HG03354 (cell line): ENCODE data around the gene IPCEF1.
"Not testable (repeated sequence)": the region's sequence is repeated elsewhere in the genome, so short reads cannot be mapped to it uniquely, and the experiment has no call there.

ENCODE experiments used
- ATAC-seq: cut with Tn5 transposase; IDR thresholded peaks from one replicate; pipeline ENCODE4 v1.9.1; 2021; ENCODE audit warnings: mild to moderate bottlenecking; ENCODE audit not compliant: unreplicated experiment, poor library complexity, severe bottlenecking

IPCEF1 gene

DNA sequence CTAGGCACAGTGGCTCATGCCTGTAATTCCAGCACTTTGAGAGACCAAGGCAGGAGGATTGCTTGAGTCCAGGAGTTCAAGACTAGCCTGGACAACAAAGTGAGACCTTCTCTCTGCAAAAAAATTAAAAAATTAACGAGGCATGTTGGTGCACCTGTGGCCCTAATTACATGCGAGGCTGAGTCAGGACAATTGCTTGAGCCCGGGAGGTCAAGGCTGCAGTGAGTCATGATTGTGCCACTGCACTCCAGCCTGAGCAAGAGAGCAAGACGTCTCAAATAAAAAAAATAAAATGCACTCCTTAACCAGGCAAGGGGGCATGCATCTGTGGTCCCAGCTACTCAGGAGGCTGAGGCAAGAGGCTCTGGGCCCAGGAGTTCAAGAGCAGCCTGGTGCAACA is 53.0 kb downstream of the IPCEF1 start:
- ATAC-seq, result not testable (repeated sequence)

DNA sequence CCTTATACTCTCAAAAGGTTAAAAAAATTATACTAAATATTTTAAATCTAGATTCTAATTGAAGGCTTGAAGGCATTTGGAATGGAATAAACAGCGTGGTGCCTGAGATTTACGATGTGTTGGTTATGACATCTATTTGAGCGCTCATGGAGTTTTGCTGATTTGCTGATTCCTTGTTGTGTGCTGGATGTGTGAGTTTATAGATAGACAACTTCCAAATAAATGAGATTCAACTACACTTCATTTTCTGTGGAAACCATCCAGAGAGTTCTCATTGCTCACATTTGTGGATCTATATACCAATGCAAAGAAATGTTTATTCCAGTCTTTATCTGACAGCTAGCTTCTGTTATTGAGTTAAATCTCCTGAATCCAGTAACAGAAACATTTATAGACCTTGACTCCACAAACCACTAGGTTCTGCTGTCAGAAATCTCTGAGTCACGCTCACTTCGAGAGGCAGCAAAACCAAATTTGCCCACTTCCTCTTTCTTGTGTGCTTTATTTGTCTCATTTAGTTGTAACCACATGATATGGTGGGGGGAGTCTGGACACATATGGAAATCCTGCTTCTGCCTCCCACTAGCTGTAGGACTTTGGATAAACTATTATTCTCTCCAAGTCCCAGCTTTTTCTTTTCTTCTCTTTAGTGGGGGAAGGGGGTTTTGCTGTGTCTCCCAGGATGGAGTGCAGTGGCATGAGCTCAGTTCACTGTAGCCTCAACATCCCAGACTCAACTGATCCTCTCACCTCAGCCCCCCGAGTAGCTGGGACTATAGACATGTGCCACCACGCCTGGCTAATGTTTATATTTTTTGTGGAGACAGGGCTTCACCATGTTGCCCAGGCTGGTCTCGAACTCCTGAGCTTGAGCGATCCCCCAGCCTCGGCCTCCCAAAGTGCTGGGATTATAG is 54.5 kb downstream of the IPCEF1 start:
- peak; percentile 89 for ATAC-seq

DNA sequence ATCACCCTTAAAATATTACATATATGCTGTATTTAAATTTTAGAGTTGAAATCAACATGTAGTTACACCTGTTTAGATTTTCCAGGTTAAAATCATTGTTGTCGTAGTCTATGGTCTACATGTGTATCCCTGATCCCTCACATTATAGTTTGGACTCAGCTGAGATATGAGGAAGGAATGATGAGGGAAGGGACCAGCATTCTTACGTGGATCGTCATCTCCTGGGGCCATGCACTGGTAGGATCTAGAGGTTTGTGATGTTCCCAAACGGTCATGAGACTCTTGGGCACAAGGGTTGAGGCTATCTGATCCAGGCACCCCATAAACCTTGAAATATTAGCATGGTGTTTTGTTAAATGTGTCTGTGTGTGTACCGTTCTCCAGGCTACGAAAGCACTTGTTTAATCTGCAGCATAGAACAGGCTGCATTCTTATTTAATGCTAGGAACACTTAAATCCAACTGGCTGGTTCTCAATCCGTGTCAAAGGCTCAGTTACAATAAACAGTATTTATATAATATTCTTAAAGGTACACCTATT is 55.4 kb downstream of the IPCEF1 start:
- no peak for ATAC-seq

DNA sequence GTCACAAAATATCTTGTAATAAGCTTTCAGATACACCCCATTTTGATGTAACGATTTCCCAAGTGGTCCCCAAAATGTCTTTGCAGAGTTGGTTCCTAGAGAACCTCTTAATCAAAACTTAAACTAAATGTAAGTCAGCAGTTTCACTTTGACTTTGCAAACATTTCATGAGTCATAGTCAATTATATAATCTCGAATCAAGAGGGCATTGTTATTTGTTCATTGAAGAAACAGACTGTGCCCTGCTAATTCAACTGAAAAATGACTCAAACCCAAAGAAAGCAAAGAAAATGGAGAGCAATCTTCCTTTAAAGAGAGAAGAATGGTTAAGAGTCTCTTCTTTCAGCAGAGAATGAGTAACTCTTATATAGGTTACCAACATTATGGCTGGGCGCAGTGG is 58.3 kb downstream of the IPCEF1 start:
- peak; percentile 46 for ATAC-seq

DNA sequence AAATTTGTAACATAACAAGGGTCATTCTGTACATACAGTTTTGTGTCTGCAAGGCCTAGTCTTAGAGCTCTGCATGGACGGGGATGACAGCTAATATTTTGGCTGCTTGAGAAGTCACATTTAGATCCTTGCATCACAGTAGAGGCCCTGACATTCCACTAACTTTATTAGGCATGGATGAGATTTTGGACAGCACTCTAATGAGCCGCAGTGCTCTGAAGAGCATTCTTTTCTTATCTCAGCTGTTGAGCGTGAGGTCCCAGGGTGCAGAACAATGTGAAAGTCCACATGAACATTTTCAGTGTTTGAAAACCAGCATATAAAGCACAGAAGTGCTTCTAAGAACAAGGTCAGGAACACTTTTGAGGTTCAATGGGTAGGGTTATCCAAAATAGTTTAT is 58.9 kb downstream of the IPCEF1 start:
- ATAC-seq, result no peak

DNA sequence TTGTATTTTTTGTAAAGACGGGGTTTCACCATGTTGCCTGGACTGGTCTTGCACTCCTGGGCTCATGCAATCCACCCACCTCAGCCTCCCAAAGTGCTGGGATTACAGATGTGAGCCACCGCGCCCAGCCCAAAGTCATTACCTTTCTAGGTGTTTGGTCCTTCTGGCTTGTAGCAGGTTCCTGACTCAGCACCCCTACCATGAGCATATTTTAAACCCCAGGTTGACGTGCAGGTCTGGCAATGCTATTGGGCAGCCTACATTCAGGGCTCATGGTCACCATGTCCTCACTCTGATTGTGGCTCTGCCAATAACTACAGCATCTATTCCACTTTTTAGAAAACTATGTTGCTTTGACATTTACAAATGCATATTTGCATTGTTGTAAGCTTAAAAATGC is 59.4 kb downstream of the IPCEF1 start:
- no peak for ATAC-seq

DNA sequence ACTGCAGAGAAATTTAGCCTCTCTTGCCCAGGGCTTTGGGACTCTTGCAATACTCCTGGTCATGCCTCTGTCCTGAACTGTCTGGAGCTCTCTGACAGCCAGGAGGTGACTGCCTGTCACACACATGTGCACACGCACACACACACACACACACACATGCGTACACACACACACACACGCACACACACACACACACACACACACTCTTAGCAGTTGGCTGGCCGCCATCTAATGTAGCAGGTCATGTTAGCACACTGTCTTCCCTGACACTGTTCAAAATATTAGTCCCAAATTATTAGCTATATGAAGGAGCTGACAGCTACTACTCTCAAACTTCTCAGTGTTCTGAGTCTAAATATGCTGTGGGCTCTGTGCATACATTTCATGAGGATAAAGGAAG is 60.9 kb downstream of the IPCEF1 start:
- ATAC-seq, result no peak

DNA sequence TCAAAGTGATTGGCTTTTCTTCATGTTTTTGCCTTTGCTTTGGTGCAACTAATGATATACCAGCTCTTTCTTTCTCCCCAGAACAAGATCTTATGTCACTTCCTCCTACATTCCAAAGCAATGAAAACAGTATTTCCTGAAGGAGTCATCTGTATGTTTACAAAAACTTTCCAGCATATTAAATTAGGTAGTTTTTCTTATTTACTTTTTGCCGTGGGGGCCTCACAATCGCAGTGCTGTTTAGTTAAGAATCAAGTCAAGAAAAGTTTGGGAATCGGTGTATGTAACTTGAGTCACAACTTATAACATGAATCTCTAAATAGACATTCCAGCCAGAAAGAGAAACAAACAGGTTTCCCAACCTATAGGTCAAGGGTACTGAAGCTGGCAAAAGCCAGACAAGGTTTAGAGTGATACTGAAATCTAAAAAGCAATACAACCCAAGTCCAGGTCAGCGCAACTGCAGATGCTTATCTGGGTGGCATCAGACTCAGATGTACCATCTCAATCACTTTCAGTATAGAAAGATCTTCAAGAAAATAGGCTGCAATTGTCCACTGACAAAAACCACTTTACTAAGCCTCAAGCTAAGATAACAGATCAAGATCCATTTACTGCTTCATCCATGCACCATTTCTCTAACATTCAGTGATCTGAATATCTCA is 63.6 kb downstream of the IPCEF1 start:
- ATAC-seq, result no peak

DNA sequence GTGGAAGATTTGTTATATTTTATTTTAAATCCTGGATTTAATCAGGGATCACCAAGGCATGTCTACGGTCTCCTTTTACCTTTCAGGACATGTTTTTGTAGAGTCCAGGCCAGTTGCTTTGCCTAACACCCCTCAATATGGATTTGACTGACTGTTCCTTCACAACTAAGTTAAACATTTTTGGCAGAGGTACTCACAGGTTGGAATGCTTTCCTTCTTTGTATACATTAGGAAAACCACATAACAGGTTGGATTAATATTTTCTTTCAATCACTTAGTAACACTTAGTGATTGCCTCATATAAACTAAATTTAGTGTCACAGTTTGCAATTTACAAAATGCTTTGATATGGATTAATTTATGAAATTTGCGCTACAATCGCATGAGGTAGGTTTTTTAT is 64.5 kb downstream of the IPCEF1 start:
- ATAC-seq, result no peak

DNA sequence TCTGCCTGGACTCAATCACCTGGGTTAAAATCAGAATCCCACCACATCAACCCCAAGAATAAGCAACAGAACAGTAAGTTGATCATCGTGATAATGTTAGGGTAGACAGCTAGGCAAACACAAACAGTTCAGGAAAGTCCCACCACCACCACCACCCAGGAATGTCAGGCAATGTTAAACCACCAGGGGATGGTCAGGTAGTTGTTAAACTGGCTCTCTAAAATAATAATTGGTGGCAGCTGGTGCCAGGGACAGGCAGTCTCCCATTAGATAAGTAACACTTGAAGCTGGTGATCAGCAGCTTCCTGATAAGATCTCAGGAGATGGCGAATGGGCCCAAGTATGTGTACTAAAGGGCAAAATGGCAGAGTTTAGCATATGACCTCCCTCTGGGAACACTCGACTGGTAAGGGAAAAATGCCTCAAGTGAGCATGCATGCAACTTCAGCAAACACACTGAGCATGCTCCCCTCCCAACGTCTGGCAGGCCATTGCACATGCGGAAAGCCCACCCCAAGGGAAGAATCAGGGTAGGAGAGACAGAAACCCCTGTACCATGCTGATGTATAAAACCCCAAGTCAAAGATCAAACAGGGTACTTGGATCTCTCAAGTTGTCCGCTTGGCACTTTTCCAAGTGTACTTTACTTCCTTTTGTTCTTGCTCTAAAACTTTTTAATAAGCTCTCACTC is 66.6 kb downstream of the IPCEF1 start:
- no peak for ATAC-seq

DNA sequence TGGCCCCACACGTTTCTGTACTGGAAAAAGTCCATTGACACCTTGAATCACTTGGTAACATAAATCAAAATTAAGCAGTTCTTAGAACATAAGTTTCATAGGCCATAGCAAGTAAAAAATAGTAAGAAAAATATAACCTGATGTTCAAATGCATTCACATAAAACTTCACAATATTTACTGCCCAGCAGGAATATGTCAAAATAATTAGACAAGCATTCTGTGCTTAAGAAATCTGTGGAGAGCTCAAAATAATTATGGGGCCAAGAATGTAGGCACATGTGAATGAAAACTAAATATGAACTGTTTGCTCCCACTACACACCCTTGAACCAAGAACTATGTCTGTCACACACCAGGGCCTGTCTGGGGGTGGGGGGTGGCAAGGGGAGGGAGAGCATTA is 70.8 kb downstream of the IPCEF1 start:
- no peak for ATAC-seq

DNA sequence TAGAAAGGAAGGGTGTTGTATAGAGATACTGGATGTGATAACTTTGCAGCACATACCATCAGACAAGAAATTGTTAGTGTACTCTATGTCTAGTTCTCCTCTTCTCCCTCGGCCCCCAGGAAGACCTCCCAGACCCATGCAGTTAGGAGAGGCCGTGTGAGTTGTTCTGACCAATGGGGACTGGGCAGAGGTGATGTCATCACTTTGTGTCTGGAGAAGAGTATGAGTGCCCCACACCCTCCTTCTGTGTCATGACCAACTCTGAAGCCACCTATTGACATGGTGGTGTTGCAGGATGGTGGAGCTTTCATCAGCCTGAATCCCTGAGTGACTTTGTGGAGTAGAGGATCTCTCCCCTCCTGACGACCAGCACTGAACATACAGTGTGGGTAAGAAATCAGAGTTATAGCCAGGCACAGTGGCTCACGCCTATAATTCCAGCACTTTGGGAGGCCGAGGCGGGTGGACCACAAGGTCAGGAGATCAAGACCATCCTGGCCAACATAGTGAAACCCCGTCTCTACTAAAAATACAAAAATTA is 72.2 kb downstream of the IPCEF1 start:
- ATAC-seq, result no peak

DNA sequence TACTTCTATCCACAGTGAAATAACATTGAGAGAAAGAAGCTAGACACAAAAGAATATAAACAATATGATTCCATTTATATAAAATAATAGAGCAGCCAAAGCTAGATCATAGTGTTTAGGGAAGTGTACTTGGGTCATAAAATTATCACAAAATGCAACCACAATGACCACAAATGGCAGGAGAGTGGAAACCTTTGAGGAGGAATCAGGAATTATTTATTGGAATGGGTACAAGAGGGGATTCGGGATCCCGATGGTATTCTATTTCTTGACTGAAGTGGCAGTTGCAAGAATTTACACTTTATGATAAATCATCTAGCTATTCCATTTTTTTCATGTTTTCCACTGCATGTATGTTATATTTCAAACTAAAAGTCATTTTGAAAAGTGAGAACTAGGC is 76.1 kb downstream of the IPCEF1 start:
- no peak for ATAC-seq

DNA sequence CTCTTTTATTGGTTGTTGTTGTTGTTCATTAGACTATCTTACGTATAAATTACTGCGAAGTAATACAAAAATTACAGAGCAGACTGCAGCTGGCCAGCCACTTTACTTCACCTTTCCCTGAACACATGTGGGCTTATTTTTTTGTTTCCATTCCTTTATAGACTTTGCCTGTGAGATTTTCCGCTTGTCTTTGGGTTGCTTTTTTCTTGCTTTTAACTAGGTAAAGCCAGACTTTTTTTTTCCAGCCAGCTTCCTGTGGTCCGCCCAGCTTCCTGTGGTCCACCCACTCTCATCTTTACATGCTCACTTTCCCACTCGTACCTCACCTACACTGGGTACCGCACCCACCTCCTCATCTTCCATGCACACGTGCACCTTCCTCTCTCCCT is 79.0 kb downstream of the IPCEF1 start:
- ATAC-seq, result peak; percentile 19

DNA sequence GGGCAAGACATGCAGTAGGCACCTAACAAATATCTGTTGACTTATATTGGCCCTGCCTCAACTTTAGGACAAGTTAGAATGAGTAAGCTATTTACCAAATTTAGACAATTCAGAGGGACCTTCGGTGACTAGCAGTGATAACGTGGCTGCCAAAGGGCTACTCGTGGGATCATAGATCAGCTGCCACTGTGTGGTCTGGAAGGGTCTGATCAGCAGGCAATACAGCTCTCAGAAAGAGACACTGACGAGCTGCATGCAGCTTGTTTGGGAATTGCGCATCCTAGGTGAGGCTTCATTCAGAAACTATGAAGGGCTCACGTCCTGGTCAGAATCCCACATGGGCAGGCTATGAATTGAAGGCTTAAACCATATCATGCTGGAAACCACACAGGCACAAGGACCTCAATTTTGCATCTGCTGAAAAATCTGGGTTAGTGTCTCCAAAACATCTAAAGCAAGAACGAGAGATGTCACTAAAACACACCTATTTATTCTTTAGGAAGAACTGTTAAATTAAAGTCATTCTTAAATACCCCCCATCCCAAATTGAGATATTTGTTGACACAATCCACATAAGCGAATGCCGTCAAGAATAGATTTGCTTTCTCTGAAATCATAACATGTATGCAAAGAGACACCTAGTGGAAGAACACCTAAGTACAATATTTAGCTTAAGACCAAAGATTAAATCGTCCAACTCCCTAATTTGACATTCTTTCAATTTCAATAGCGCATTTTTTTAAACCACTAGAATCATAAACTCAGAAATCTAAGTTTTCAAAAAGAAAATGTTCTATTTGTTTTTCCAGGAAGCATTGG is 79.6 kb downstream of the IPCEF1 start:
- ATAC-seq, result peak; percentile 81

DNA sequence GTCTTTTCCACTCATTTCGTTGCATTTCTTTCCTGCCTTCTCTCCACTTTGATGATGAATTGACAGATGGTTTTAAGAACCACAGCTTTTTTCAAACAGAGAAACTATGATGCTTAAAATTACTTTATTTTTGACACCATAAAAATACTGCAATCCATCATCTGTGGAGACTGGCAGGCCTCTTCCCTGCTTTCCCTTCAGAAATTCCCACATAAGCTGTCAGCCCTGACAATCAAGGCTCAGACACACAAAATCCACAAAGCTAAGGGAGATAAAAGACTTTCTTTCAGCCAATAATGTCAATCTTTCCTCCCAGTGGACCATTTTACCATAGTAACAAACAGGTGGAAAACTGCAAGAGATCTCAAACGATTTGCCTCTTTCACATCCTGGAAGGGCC is 82.4 kb downstream of the IPCEF1 start:
- no peak for ATAC-seq

DNA sequence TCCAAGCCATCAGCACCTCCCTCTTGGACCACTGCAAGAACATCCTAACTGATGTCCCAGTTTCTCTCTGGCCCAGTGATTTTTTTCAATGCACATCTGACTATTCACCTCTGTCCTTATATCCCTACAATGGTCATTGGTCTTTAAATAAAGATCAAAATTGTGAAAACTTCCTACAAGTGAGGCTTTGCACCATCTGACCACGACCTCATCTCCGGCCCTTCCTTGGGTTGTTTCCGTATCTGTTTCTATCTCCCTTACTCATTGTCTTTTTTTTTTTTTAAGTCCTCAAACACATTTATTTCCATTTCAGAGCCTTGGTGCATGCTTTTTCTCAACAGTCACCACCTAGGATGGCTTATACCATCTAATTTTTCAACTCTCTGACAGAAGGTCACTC is 88.1 kb downstream of the IPCEF1 start:
- no peak for ATAC-seq

DNA sequence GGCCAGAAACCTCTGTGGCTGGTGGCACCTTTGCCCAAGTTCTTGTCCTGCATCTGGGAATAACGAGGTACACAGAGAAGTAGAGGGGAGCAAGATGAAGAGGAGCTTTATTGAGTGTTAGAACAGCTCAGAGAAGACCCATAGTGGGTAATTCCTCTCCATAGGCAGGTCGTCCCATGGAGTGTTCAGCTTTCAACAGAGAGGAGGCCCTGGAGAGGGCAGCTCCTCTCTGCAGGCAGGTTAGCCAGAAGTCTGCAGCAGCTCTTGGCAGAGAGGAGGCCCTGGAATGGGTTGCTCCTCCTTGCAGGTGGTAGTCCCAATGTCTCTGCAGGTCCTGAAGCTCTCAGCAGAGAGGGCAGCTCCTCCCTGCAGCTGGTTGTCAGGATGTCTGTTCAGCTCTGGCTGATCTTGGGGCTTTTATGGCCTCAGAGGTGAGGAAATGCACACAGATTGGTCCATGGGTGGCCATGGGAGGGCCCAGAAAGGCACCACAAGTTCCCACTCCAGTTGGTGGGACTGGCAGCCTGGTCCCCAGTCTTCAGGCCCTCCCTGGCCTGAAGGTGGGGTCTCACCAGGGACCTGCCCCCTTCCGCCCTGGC is 89.0 kb downstream of the IPCEF1 start:
- ATAC-seq, result peak; percentile 76

DNA sequence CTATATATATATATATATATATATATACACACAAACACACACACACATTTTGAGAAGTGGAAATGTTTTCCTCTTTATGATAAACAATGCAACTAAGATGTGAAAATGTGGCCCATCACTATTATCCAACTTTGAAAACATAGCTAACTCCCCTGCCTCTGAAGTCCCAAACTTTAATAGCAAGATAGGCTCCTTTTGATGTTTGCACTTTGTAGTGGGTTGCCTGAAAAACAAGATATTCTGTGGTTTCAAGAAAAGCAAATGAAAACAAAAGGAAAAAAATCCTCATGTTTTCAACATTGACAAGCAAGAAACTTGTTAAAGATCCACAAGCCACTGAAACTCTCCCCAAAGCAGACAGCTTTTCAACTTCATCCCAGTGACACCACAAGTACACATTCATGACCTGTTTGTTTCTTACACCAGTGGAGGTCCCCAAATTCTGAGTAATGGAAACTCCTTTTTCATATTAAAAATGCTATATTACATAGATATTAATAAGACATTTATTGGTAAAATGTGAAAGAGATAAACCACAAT is 90.0 kb downstream of the IPCEF1 start:
- ATAC-seq, result no peak
